EL (cell line): ENCODE data around the gene EGR4.

Experiments used
- DNase-seq: peaks from one replicate; pipeline ENCODE4 v3.0.0-alpha.2; 2016

EGR4 gene

GRCh38 chr2:73293534-73294171 is at the start of gene EGR4:
TSS of gene EGR4 (minus strand) at chr2:73293548. CDS start at chr2:73293317, 231 bp downstream.
- DNase-seq, result peak; percentile 61

GRCh38 chr2:73341039-73341438 is 47.7 kb upstream of the EGR4 start:
- DNase-seq, result no peak

GRCh38 chr2:73339201-73339600 is 45.9 kb upstream of the EGR4 start:
- no peak for DNase-seq

GRCh38 chr2:73337828-73338227 is 44.5 kb upstream of the EGR4 start:
- DNase-seq, result no peak

GRCh38 chr2:73334620-73335019 is 41.3 kb upstream of the EGR4 start:
- no peak for DNase-seq

GRCh38 chr2:73334045-73334444 is 40.7 kb upstream of the EGR4 start:
- no peak for DNase-seq

GRCh38 chr2:73333564-73333963 is 40.2 kb upstream of the EGR4 start:
- no peak for DNase-seq

GRCh38 chr2:73324126-73324725 is 30.9 kb upstream of the EGR4 start:
- no peak for DNase-seq

- DNase-seq, result no peak
Observed at GRCh38 chr2:73323551-73323950, 30.2 kb upstream of the EGR4 start.

GRCh38 chr2:73314441-73314840 is 21.1 kb upstream of the EGR4 start:
- no peak for DNase-seq

GRCh38 chr2:73307720-73308119 is 14.4 kb upstream of the EGR4 start:
- DNase-seq, result no peak

- no peak for DNase-seq
Observed at GRCh38 chr2:73301636-73302035, 8.3 kb upstream of the EGR4 start.

- DNase-seq, result no peak
Observed at GRCh38 chr2:73300926-73301325, 7.6 kb upstream of the EGR4 start.

- no peak for DNase-seq
Observed at GRCh38 chr2:73297586-73297985, 4.2 kb upstream of the EGR4 start.

- DNase-seq, result peak; percentile 22
Observed at GRCh38 chr2:73297151-73297559, 3.8 kb upstream of the EGR4 start.

- DNase-seq, result peak; percentile 16
Observed at GRCh38 chr2:73295751-73296400, 2.5 kb upstream of the EGR4 start.

- no peak for DNase-seq
Observed at GRCh38 chr2:73294239-73294638, 891 bp upstream of the EGR4 start.

GRCh38 chr2:73292906-73293533 is 328 bp downstream of the EGR4 start:
- no peak for DNase-seq

- DNase-seq, result no peak
Observed at GRCh38 chr2:73292316-73292905, 937 bp downstream of the EGR4 start.

GRCh38 chr2:73291461-73292315 is 1.7 kb downstream of the EGR4 start:
- DNase-seq, result no peak

- DNase-seq, result peak; percentile 41
Observed at GRCh38 chr2:73291093-73291460, 2.3 kb downstream of the EGR4 start.

- peak; percentile 36 for DNase-seq
Observed at GRCh38 chr2:73290049-73290839, 3.1 kb downstream of the EGR4 start.
